ENCODE results near the gene SLX4IP. TPM values are rescaled to one million over a fixed set of nuclear protein-coding genes. Genes with fewer than 3 reads are reported as not detected.

The SLX4IP gene
- total and polyA plus RNA-seq, 2 donors (not counting 1 experiment from before 2014, with no cell fraction given): 1.9 to 8.1 TPM

GRCh38 chr20:10580700-10581099, 145.6 kb downstream of the SLX4IP start:
- Histone ChIP-seq H3K79me2 (ENCODE audit: control insufficient read depth, insufficient read depth, low read length) (no peaks in the 10 kb centered on the region), H3K4me2 (ENCODE audit: extremely low read depth, insufficient read depth, low read length) (no peak overlapping the region), H4K20me1 (ENCODE audit: control insufficient read depth, extremely low read depth, insufficient read depth, low read length) (no peaks in the 10 kb centered on the region), H2AFZ (ENCODE audit: low read length) (no peak overlapping the region), H3K9ac (ENCODE audit: insufficient read depth, low read length) (no peak overlapping the region), H3K27ac (ENCODE audit: insufficient read depth, low read length) (no peak overlapping the region), H3K27me3 (ENCODE audit: control insufficient read depth, insufficient read depth, low read length) (no peaks in the 10 kb centered on the region), H3K4me1 (ENCODE audit: control insufficient read depth, extremely low read depth, insufficient read depth, low read length) (peaks cover 11% of the 10 kb centered on the region), H3K4me3 (replicated peaks in 1 of 4; ENCODE audit: control extremely low read depth in 1 of 4, insufficient read depth in 1 of 4, low read depth in 3 of 4, low read length in 4 of 4) (no peak overlapping the region), H3K9me3 (ENCODE audit: control insufficient read depth, insufficient read depth, low read depth, low read length) (no peaks in the 10 kb centered on the region), H3K36me3 (ENCODE audit: control insufficient read depth, insufficient read depth, low read length) (no peaks in the 10 kb centered on the region)
- TF ChIP-seq, protein P1, sequence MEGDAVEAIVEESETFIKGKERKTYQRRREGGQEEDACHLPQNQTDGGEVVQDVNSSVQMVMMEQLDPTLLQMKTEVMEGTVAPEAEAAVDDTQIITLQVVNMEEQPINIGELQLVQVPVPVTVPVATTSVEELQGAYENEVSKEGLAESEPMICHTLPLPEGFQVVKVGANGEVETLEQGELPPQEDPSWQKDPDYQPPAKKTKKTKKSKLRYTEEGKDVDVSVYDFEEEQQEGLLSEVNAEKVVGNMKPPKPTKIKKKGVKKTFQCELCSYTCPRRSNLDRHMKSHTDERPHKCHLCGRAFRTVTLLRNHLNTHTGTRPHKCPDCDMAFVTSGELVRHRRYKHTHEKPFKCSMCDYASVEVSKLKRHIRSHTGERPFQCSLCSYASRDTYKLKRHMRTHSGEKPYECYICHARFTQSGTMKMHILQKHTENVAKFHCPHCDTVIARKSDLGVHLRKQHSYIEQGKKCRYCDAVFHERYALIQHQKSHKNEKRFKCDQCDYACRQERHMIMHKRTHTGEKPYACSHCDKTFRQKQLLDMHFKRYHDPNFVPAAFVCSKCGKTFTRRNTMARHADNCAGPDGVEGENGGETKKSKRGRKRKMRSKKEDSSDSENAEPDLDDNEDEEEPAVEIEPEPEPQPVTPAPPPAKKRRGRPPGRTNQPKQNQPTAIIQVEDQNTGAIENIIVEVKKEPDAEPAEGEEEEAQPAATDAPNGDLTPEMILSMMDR (conservative IDR thresholded peaks at IDR 0.05 in 1 of 2, IDR thresholded peaks at IDR 0.05 in 1 of 2; ENCODE audit: low read depth in 1 of 2, low read length in 2 of 2): no peak
- TF ChIP-seq EZH2 (IDR thresholded peaks at IDR 0.05; ENCODE audit: low read length, missing control alignments): no peak
- DNase-seq (ENCODE audit: low read depth in 2 of 2): no peak

DNA sequence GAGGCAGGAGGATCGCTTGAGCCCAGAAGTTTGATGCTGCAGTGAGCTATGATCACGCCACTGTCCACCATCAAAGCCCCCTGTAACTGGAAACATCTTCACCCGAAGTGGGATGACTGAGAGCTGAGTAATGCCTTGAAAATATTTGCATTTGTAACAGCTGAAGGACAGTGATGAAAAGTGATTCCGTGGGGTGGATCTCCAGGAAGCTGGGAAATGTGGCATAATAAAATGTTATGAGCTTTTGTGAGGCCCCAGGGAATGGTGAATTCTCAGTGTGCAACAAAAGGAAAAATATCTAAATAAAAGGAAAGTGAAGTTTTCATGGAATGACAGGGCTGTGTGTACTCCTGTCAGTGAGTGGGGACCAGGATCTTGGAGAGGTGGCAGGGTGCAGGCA, 146.7 kb downstream of the SLX4IP start:
- no peak for TF ChIP-seq EZH2 (IDR thresholded peaks at IDR 0.05; ENCODE audit: low read length, missing control alignments)
- TF ChIP-seq, protein P1 (conservative IDR thresholded peaks at IDR 0.05 in 1 of 2, IDR thresholded peaks at IDR 0.05 in 1 of 2; ENCODE audit: low read depth in 1 of 2, low read length in 2 of 2): no peak
- Histone ChIP-seq H4K20me1 (ENCODE audit: control insufficient read depth, extremely low read depth, insufficient read depth, low read length) (no peaks in the 10 kb centered on the region), H3K27ac (ENCODE audit: insufficient read depth, low read length) (no peak overlapping the region), H3K36me3 (ENCODE audit: control insufficient read depth, insufficient read depth, low read length) (no peaks in the 10 kb centered on the region), H2AFZ (ENCODE audit: low read length) (no peak overlapping the region), H3K79me2 (ENCODE audit: control insufficient read depth, insufficient read depth, low read length) (no peaks in the 10 kb centered on the region), H3K27me3 (ENCODE audit: control insufficient read depth, insufficient read depth, low read length) (no peaks in the 10 kb centered on the region), H3K4me3 (replicated peaks in 1 of 4; ENCODE audit: control extremely low read depth in 1 of 4, insufficient read depth in 1 of 4, low read depth in 3 of 4, low read length in 4 of 4) (no peak overlapping the region), H3K9me3 (ENCODE audit: control insufficient read depth, insufficient read depth, low read depth, low read length) (no peaks in the 10 kb centered on the region), H3K9ac (ENCODE audit: insufficient read depth, low read length) (no peak overlapping the region), H3K4me1 (ENCODE audit: control insufficient read depth, extremely low read depth, insufficient read depth, low read length) (peaks cover 11% of the 10 kb centered on the region), H3K4me2 (ENCODE audit: extremely low read depth, insufficient read depth, low read length) (no peak overlapping the region)
- DNase-seq (ENCODE audit: low read depth in 2 of 2): peak in 1 of 2 donors; percentile 31

GRCh38 chr20:10584371-10584770, 149.3 kb downstream of the SLX4IP start:
- peaks cover 6% of the 10 kb centered on the region for H3K4me1 ChIP-seq (ENCODE audit: control insufficient read depth, extremely low read depth, insufficient read depth, low read length)
- no peaks in the 10 kb centered on the region for H4K20me1 ChIP-seq (ENCODE audit: control insufficient read depth, extremely low read depth, insufficient read depth, low read length)
- H3K4me3 ChIP-seq (replicated peaks in 1 of 4; ENCODE audit: control extremely low read depth in 1 of 4, insufficient read depth in 1 of 4, low read depth in 3 of 4, low read length in 4 of 4): no peak overlapping the region
- H3K27me3 ChIP-seq (ENCODE audit: control insufficient read depth, insufficient read depth, low read length): no peaks in the 10 kb centered on the region
- DNase-seq (ENCODE audit: low read depth in 2 of 2): no peak
- no peaks in the 10 kb centered on the region for H3K9me3 ChIP-seq (ENCODE audit: control insufficient read depth, insufficient read depth, low read depth, low read length)
- no peak for TF ChIP-seq EZH2 (IDR thresholded peaks at IDR 0.05; ENCODE audit: low read length, missing control alignments)
- TF ChIP-seq, protein P1 (conservative IDR thresholded peaks at IDR 0.05 in 1 of 2, IDR thresholded peaks at IDR 0.05 in 1 of 2; ENCODE audit: low read depth in 1 of 2, low read length in 2 of 2): no peak
- H3K36me3 ChIP-seq (ENCODE audit: control insufficient read depth, insufficient read depth, low read length): no peaks in the 10 kb centered on the region
- H3K4me2 ChIP-seq (ENCODE audit: extremely low read depth, insufficient read depth, low read length): no peak overlapping the region
- no peak overlapping the region for H3K9ac ChIP-seq (ENCODE audit: insufficient read depth, low read length)
- no peak overlapping the region for H2AFZ ChIP-seq (ENCODE audit: low read length)
- H3K79me2 ChIP-seq (ENCODE audit: control insufficient read depth, insufficient read depth, low read length): no peaks in the 10 kb centered on the region
- no peak overlapping the region for H3K27ac ChIP-seq (ENCODE audit: insufficient read depth, low read length)
